H9 (cell line): Measurements from ENCODE around the gene DOCK9. TPM values are rescaled to one million over a fixed set of nuclear protein-coding genes. Genes with fewer than 3 reads are reported as not detected.

Source experiments
- DNase-seq: peaks from one replicate; pipeline ENCODE4 v3.0.0-alpha.2; 2017
- H2AFZ ChIP-seq: one replicate; pipeline ENCODE4 v1.6.1; 2013; ENCODE audit warnings: mild to moderate bottlenecking, low read length, control low read depth, moderate library complexity
- H2AK5ac ChIP-seq: 2 replicates; pipeline ENCODE4 v1.6.1; 2013; ENCODE audit warnings: low read length, control low read depth, mixed read lengths; ENCODE audit not compliant: insufficient read length
- H2BK120ac ChIP-seq: one replicate; pipeline ENCODE4 v1.6.1; 2013; ENCODE audit warnings: low read depth, mild to moderate bottlenecking, low read length, control low read depth, inconsistent platforms; ENCODE audit not compliant: poor library complexity, severe bottlenecking
- H2BK12ac ChIP-seq: 2 replicates; pipeline ENCODE4 v1.6.1; 2013; ENCODE audit warnings: low read length, control low read depth, mixed read lengths, low read depth; ENCODE audit not compliant: insufficient read length
- H2BK15ac ChIP-seq: 2 replicates; pipeline ENCODE4 v1.6.1; 2013; ENCODE audit warnings: low read depth, low read length, control low read depth
- H2BK20ac ChIP-seq: one replicate; pipeline ENCODE4 v1.6.1; 2013; ENCODE audit warnings: low read depth, mild to moderate bottlenecking, low read length, control low read depth, inconsistent platforms; ENCODE audit not compliant: poor library complexity, severe bottlenecking
- H2BK5ac ChIP-seq: 2 replicates; pipeline ENCODE4 v1.6.1; 2013; ENCODE audit warnings: low read length, control low read depth, mixed read lengths; ENCODE audit not compliant: insufficient read length
- H3K14ac ChIP-seq: 2 replicates; pipeline ENCODE4 v1.6.1; 2013; ENCODE audit warnings: low read length, control low read depth; ENCODE audit not compliant: insufficient read depth
- H3K18ac ChIP-seq: 2 replicates; pipeline ENCODE4 v1.6.1; 2013; ENCODE audit warnings: low read depth, mild to moderate bottlenecking, mixed read lengths, low read length, control low read depth; ENCODE audit not compliant: insufficient read length
- H3K23ac ChIP-seq: 2 replicates; pipeline ENCODE4 v1.6.1; 2013; ENCODE audit warnings: low read length, control low read depth, mixed read lengths, low read depth; ENCODE audit not compliant: insufficient read length
- H3K23me2 ChIP-seq: 2 replicates; pipeline ENCODE4 v1.6.1; 2013; ENCODE audit warnings: low read depth, mild to moderate bottlenecking, mixed read lengths, low read length, control low read depth; ENCODE audit not compliant: insufficient read length, poor library complexity, severe bottlenecking
- H3K27ac ChIP-seq: 2 replicates; pipeline ENCODE4 v1.5.1; 2013; ENCODE audit warnings: low read length, control low read depth, mixed read lengths, low read depth; ENCODE audit not compliant: insufficient read length
- H3K27me3 ChIP-seq: 2 replicates; pipeline ENCODE4 v1.6.1; 2013; ENCODE audit warnings: low read length, control low read depth, inconsistent platforms; ENCODE audit not compliant: insufficient read depth
- H3K4ac ChIP-seq: 2 replicates; pipeline ENCODE4 v1.6.1; 2013; ENCODE audit warnings: low read depth, mild to moderate bottlenecking, control low read depth, inconsistent platforms, low read length, moderate library complexity
- H3K4me1 ChIP-seq: 2 replicates; pipeline ENCODE4 v1.6.1; 2013; ENCODE audit warnings: low read length, control low read depth, inconsistent platforms; ENCODE audit not compliant: insufficient read depth
- H3K4me2 ChIP-seq: 2 replicates; pipeline ENCODE4 v1.6.1; 2013; ENCODE audit warnings: low read length, control low read depth, mixed read lengths; ENCODE audit not compliant: insufficient read length, insufficient read depth
- H3K56ac ChIP-seq: 2 replicates; pipeline ENCODE4 v1.6.1; 2013; ENCODE audit warnings: low read depth, mild to moderate bottlenecking, mixed read lengths, low read length, control low read depth; ENCODE audit not compliant: insufficient read length
- H3K79me1 ChIP-seq: 2 replicates; pipeline ENCODE4 v1.6.1; 2013; ENCODE audit warnings: low read depth, mild to moderate bottlenecking, moderate library complexity, low read length, control low read depth, inconsistent platforms; ENCODE audit not compliant: insufficient read depth, poor library complexity, severe bottlenecking
- H3K79me2 ChIP-seq: 2 replicates; pipeline ENCODE4 v1.6.1; 2013; ENCODE audit warnings: low read length, control low read depth, inconsistent platforms; ENCODE audit not compliant: insufficient read depth
- H3K9ac ChIP-seq: 2 replicates; pipeline ENCODE4 v1.6.1; 2013; ENCODE audit warnings: low read length, control low read depth, mixed read lengths; ENCODE audit not compliant: insufficient read length; ENCODE audit errors: extremely low read depth
- H3K9me3 ChIP-seq: one replicate; pipeline ENCODE4 v1.6.1; 2013; ENCODE audit warnings: low read depth, low read length, inconsistent platforms; ENCODE audit not compliant: control insufficient read depth
- H3T11ph ChIP-seq: one replicate; pipeline ENCODE4 v1.6.1; 2013; ENCODE audit warnings: mild to moderate bottlenecking, low read length, control low read depth, inconsistent platforms
- H4K20me1 ChIP-seq: one replicate; pipeline ENCODE4 v1.6.1; 2013; ENCODE audit not compliant: control insufficient read depth, insufficient read length, insufficient read depth
- H4K5ac ChIP-seq: 2 replicates; pipeline ENCODE4 v1.6.1; 2013; ENCODE audit warnings: low read depth, mild to moderate bottlenecking, mixed read lengths, low read length, control low read depth; ENCODE audit not compliant: insufficient read length
- H4K8ac ChIP-seq: replicated peaks from 2 replicates; pipeline ENCODE4 v1.6.1; 2013; ENCODE audit warnings: low read length, control low read depth, mixed read lengths, low read depth; ENCODE audit not compliant: insufficient read length
- H4K91ac ChIP-seq: 2 replicates; pipeline ENCODE4 v1.6.1; 2013; ENCODE audit warnings: low read depth, mild to moderate bottlenecking, moderate library complexity, mixed read lengths, low read length, control low read depth; ENCODE audit not compliant: insufficient read length
- H3K27ac Mint-ChIP-seq, 3 experiments: 2 replicates in 2 of 3; 3 replicates in 1 of 3; pipeline ENCODE4 v1.8.0; 2020 to 2021; ENCODE audit warnings: mixed read lengths in 3 of 3, mild to moderate bottlenecking in 1 of 3, moderate library complexity in 1 of 3
- H3K27me3 Mint-ChIP-seq: 2 replicates; pipeline ENCODE4 v1.8.0; 2021; ENCODE audit warnings: low read depth, mild to moderate bottlenecking, moderate library complexity, mixed read lengths
- H3K36me3 Mint-ChIP-seq, 3 experiments: 2 replicates in 2 of 3; 3 replicates in 1 of 3; pipeline ENCODE4 v1.8.0; 2020 to 2021; ENCODE audit warnings: low read depth in 3 of 3, mixed read lengths in 3 of 3; ENCODE audit not compliant: insufficient read depth in 1 of 3
- H3K4me1 Mint-ChIP-seq, 2 experiments: 2 replicates each; pipeline ENCODE4 v1.8.0; 2020; ENCODE audit warnings: mixed read lengths in 2 of 2
- H3K4me3 Mint-ChIP-seq, 2 experiments: 2 replicates in 1 of 2; 3 replicates in 1 of 2; pipeline ENCODE4 v1.8.0; 2020 to 2021; ENCODE audit warnings: mild to moderate bottlenecking in 2 of 2, mixed read lengths in 2 of 2, moderate library complexity in 1 of 2
- H3K9me3 Mint-ChIP-seq, 2 experiments: 2 replicates in 1 of 2; 3 replicates in 1 of 2; pipeline ENCODE4 v1.8.0; 2020; ENCODE audit warnings: mild to moderate bottlenecking in 2 of 2, mixed read lengths in 2 of 2, moderate library complexity in 1 of 2
- CTCF ChIP-seq: fragments of 200-600 bp; sonication (generic); conservative IDR thresholded peaks from 3 replicates; pipeline ENCODE4 v1.8.0; 2021; ENCODE audit warnings: antibody characterized with exemption, mild to moderate bottlenecking
- WGBS: extraction: QIAGEN DNeasy Blood & Tissue Kit; methylation state at CpG from one replicate; pipeline ENCODE4 v1.1.7; 2013; ENCODE audit warnings: missing lambda C conversion rate, low lambda C conversion rate, mixed read lengths; ENCODE audit not compliant: insufficient read length; ENCODE audit errors: extremely low coverage; 5-methylcytosine and 5-hydroxymethylcytosine counted together
- total RNA-seq: library from RNA; stranded (reverse); gene quantifications from 2 replicates; pipeline ENCODE4 v1.2.1, GENCODE V29; 2021

DOCK9 gene
- total RNA-seq, 1 experiment from 2014 or later = 23.0 TPM

GRCh38 chr13:98976941-98977340 is 923 bp downstream of the DOCK9 start:
- Histone ChIP-seq H3K56ac (no peak overlapping the region), H2BK12ac (no peak overlapping the region), H3K4ac (no peak overlapping the region), H3K4me2 (no peak overlapping the region), H2BK5ac (no peak overlapping the region), H3K27me3 (no peaks in the 10 kb centered on the region), H3K23me2 (no peaks in the 10 kb centered on the region), H2BK120ac (no peak overlapping the region), H3K27ac (no peak overlapping the region), H3K9me3 (no peaks in the 10 kb centered on the region), H4K8ac (no peak overlapping the region), H3K18ac (no peak overlapping the region), H4K91ac (no peak overlapping the region), H4K20me1 (no peaks in the 10 kb centered on the region), H3K23ac (no peak overlapping the region), H3K79me2 (no peaks in the 10 kb centered on the region), H4K5ac (no peak overlapping the region), H3T11ph (no peak overlapping the region), H2AFZ (no peak overlapping the region), H2BK15ac (no peak overlapping the region), H2AK5ac (no peak overlapping the region), H3K9ac (no peak overlapping the region), H3K4me1 (peaks cover 9% of the 10 kb centered on the region; the same call in 1 of the 2 replicates), H3K14ac (no peak overlapping the region), H3K79me1 (no peaks in the 10 kb centered on the region), H2BK20ac (no peak overlapping the region)
- H3K4me1 Mint-ChIP-seq = peaks cover 35 to 39% of the 10 kb centered on the region in 2 experiments
- no peak for DNase-seq
- WGBS = no CpG with 5 or more reads among the region's 2 CpGs
- no peak for TF ChIP-seq CTCF
- no peaks in the 10 kb centered on the region for H3K27me3 Mint-ChIP-seq
- H3K4me3 Mint-ChIP-seq = no peak overlapping the region
- H3K27ac Mint-ChIP-seq = peak overlapping the region in 2 of 3 experiments; percentile 9 to 50; a peak in 2 of 7 replicates
- no peaks in the 10 kb centered on the region for H3K36me3 Mint-ChIP-seq
- no peaks in the 10 kb centered on the region for H3K9me3 Mint-ChIP-seq
